Sigmoid colon (tissue), 7 donors: ENCODE results near the gene PLA2G4D. TPM values are rescaled to one million over a fixed set of nuclear protein-coding genes. Genes with fewer than 3 reads are reported as not detected.

Experiments
- DNase-seq: peaks from one replicate; pipeline ENCODE4 v3.0.0-alpha.2; 2019
- H3K27ac ChIP-seq, 4 donors: fragments of 200-600 bp; sonication (generic); one replicate each; pipeline ENCODE4 v1.5.1; 2016 to 2019; ENCODE audit warnings: mild to moderate bottlenecking in 1 of 4
- H3K27me3 ChIP-seq, 3 donors: fragments of 200-600 bp; sonication (generic); one replicate each; pipeline ENCODE4 v1.5.1; 2019; ENCODE audit warnings: mild to moderate bottlenecking in 1 of 3
- H3K36me3 ChIP-seq, 4 donors: fragments of 200-600 bp; sonication (generic); one replicate each; pipeline ENCODE4 v1.5.1; 2016 to 2019
- H3K4me1 ChIP-seq, 4 donors: fragments of 200-600 bp; sonication (generic); one replicate each; pipeline ENCODE4 v1.5.1; 2017 to 2019
- H3K4me3 ChIP-seq, 4 donors: fragments of 200-600 bp; sonication (generic); one replicate each; pipeline ENCODE4 v1.5.1; 2017 to 2019; ENCODE audit warnings: mild to moderate bottlenecking in 2 of 4, moderate library complexity in 1 of 4
- H3K9me3 ChIP-seq, 4 donors: fragments of 200-600 bp in 3 of 4; sonication (generic) in 3 of 4; one replicate each; pipeline versions ENCODE4 v1.5.1 to v1.6.1; 2013 to 2019
- EP300 ChIP-seq, 4 donors: sonication (generic); formaldehyde crosslinking; IDR thresholded peaks; one replicate each; pipeline ENCODE4 v1.6.1; 2017; ENCODE audit warnings: antibody characterized with exemption in 4 of 4
- POLR2A ChIP-seq, 2 donors: fragments of 450-650 bp; IDR thresholded peaks; one replicate each; pipeline ENCODE4 v1.6.1; 2016; ENCODE audit warnings: antibody characterized with exemption in 2 of 2, mild to moderate bottlenecking in 2 of 2, moderate library complexity in 2 of 2
- POLR2AphosphoS5 ChIP-seq, 4 donors: sonication (generic); formaldehyde crosslinking; IDR thresholded peaks; one replicate each; pipeline ENCODE4 v1.6.1; 2017; ENCODE audit warnings: antibody characterized with exemption in 4 of 4
- WGBS, 2 donors: extraction: QIAGEN DNeasy Blood & Tissue Kit; methylation state at CpG; one replicate each; pipeline ENCODE4 v1.1.7; 2013; 5-methylcytosine and 5-hydroxymethylcytosine counted together
- intact Hi-C: fragments of 100-400 bp; cut with DNase I; formaldehyde crosslinking; loops from one replicate; pipeline ENCODE4 v1.15.1; 2023
- polyA plus RNA-seq, 3 donors: library from polyadenylated mRNA; stranded (reverse); fragments of 200-250 nt; gene quantifications; one replicate each; pipeline ENCODE4 v1.2.3, GENCODE V29; 2013
- total RNA-seq, 4 donors: library from RNA; depleted of rRNA; stranded (reverse); fragments of >200 nt; gene quantifications; one replicate each; pipeline ENCODE4 v1.1.0, GENCODE V29; 2016
- TF ChIP-seq, protein P1 (sequence below), 4 experiments: fragments of 450-650 bp in 3 of 4; fragments of 200-600 bp in 1 of 4; IDR thresholded peaks; one replicate each; pipeline ENCODE4 v1.5.1; 2016 to 2019; ENCODE audit warnings: antibody characterized with exemption in 4 of 4, mild to moderate bottlenecking in 3 of 4, moderate library complexity in 2 of 4
- donor health status: healthy with polysubstance abuse.
- donor health status: Bipolar disorder and iron deficiency.
- donor health status: healthy.

Gene PLA2G4D
- total and polyA plus RNA-seq, 7 donors = under 0.01 to 0.31 (median 0.28) TPM; not detected in 4

DNA sequence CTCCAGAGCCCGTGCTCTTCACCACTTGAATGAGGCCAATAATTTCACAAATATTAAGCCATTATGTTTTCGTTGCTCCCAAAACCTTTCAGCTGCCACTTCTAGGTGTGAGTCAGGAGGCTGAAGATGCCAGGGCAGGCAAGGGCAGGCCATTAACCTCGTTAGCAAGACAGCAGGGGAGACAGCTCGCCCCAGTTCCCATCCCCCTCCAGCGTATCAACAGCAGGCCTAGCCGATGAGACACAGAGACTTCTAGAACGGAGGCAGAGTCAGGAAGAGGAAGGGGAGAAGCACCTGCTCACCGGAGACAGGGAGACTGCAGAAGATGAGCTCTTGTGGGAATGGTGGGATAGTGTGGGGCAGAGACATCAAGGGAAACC lies 45.6 kb downstream of the PLA2G4D start:
- TF ChIP-seq EP300 (IDR thresholded peaks at IDR 0.05) = no peak
- TF ChIP-seq POLR2A (IDR thresholded peaks at IDR 0.05) = no peak
- no peak for TF ChIP-seq POLR2AphosphoS5 (IDR thresholded peaks at IDR 0.05)
- TF ChIP-seq, protein P1, sequence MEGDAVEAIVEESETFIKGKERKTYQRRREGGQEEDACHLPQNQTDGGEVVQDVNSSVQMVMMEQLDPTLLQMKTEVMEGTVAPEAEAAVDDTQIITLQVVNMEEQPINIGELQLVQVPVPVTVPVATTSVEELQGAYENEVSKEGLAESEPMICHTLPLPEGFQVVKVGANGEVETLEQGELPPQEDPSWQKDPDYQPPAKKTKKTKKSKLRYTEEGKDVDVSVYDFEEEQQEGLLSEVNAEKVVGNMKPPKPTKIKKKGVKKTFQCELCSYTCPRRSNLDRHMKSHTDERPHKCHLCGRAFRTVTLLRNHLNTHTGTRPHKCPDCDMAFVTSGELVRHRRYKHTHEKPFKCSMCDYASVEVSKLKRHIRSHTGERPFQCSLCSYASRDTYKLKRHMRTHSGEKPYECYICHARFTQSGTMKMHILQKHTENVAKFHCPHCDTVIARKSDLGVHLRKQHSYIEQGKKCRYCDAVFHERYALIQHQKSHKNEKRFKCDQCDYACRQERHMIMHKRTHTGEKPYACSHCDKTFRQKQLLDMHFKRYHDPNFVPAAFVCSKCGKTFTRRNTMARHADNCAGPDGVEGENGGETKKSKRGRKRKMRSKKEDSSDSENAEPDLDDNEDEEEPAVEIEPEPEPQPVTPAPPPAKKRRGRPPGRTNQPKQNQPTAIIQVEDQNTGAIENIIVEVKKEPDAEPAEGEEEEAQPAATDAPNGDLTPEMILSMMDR (IDR thresholded peaks at IDR 0.05) = no peak

DNA sequence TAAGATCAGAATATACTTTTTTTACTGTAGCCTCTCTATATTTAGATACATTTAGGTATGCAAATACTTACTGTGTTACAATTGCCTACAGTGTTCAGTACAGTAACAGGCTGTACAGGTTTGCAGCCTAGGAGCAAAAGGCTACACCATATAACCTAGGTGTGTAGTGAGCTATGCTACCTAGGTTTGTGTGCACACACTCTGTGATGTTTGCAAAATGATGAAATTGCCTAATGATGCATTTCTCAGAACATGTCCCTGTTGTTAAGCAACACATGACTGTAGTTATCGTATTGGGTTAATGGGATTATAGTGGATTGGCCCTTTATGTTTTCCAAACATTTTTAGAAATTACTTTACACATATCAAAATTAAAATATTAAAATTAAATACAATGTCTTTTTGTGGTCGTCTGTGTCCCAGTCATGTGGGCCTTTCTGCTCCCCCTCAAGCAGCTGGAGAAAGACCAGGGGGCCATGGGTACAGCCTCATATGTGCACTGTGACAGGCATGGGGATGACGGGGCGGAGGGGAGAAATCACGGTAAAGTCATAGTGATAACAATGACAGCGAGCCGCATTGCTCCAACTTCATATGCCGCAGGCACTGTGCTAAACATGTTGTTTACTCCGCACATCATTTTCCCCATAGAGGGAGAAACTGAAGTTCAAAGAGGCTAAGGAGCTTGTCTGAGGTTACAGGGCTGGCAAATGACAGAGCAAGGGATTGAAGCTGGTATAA lies 46.1 kb downstream of the PLA2G4D start:
- no peaks in the 10 kb centered on the region for H3K36me3 ChIP-seq
- H3K27me3 ChIP-seq = peaks cover 0 to 6% (median 0%) of the 10 kb centered on the region in 3 donors
- H3K27ac ChIP-seq = no peak overlapping the region
- no peaks in the 10 kb centered on the region for H3K9me3 ChIP-seq
- TF ChIP-seq POLR2AphosphoS5 (IDR thresholded peaks at IDR 0.05) = no peak
- no peak for TF ChIP-seq EP300 (IDR thresholded peaks at IDR 0.05)
- TF ChIP-seq POLR2A (IDR thresholded peaks at IDR 0.05) = no peak
- no peak for DNase-seq
- WGBS, 2 donors = 94 to 95% methylated on average over 9 of the region's 9 CpGs
- no peaks in the 10 kb centered on the region for H3K4me1 ChIP-seq
- intact Hi-C loops = no loop called here
- no peak overlapping the region for H3K4me3 ChIP-seq

More for the DNA sequence above, 45.6 kb downstream of the PLA2G4D start:
- Histone ChIP-seq H3K27me3 (peaks cover 0 to 6% (median 0%) of the 10 kb centered on the region in 3 donors), H3K4me3 (no peak overlapping the region), H3K36me3 (no peaks in the 10 kb centered on the region), H3K4me1 (no peaks in the 10 kb centered on the region), H3K27ac (no peak overlapping the region), H3K9me3 (no peaks in the 10 kb centered on the region)
- WGBS, 2 donors = 90 to 91% methylated on average over 8 of the region's 8 CpGs
- intact Hi-C loops = no loop called here
- no peak for DNase-seq

GRCh38 chr15:42046597-42046996 lies 47.8 kb downstream of the PLA2G4D start:
- intact Hi-C loops = no loop called here

GRCh38 chr15:42045211-42045615 lies 49.1 kb downstream of the PLA2G4D start:
- no peak overlapping the region for H3K27ac ChIP-seq
- intact Hi-C loops = no loop called here
- H3K4me1 ChIP-seq = no peaks in the 10 kb centered on the region
- no peaks in the 10 kb centered on the region for H3K36me3 ChIP-seq
- 26 to 49% methylated on average over 8 of the region's 8 CpGs for WGBS, 2 donors
- H3K4me3 ChIP-seq = no peak overlapping the region
- H3K27me3 ChIP-seq = peaks cover 0 to 6% (median 2%) of the 10 kb centered on the region in 3 donors
- DNase-seq = no peak
- TF ChIP-seq, protein P1 (IDR thresholded peaks at IDR 0.05) = no peak
- no peaks in the 10 kb centered on the region for H3K9me3 ChIP-seq

More at GRCh38 chr15:42046597-42046996, 47.8 kb downstream of the PLA2G4D start:
- H3K27ac ChIP-seq = no peak overlapping the region
- no peaks in the 10 kb centered on the region for H3K4me1 ChIP-seq
- H3K4me3 ChIP-seq = no peak overlapping the region
- peaks cover 0 to 6% (median under 1%) of the 10 kb centered on the region in 3 donors for H3K27me3 ChIP-seq
- TF ChIP-seq EP300 (IDR thresholded peaks at IDR 0.05) (no peak), POLR2AphosphoS5 (IDR thresholded peaks at IDR 0.05) (no peak), POLR2A (IDR thresholded peaks at IDR 0.05) (no peak)
- TF ChIP-seq, protein P1 (IDR thresholded peaks at IDR 0.05) = no peak
- WGBS, 2 donors = 18 to 78% methylated on average over 2 of the region's 2 CpGs
- H3K9me3 ChIP-seq = no peaks in the 10 kb centered on the region
- DNase-seq = no peak
- H3K36me3 ChIP-seq = no peaks in the 10 kb centered on the region

- no peaks in the 10 kb centered on the region for H3K4me1 ChIP-seq
- H3K27ac ChIP-seq = no peak overlapping the region
- H3K4me3 ChIP-seq = no peak overlapping the region
- no peaks in the 10 kb centered on the region for H3K9me3 ChIP-seq
- no peak for DNase-seq
- H3K36me3 ChIP-seq = no peaks in the 10 kb centered on the region
- WGBS, 2 donors = 88 to 91% methylated on average over 5 of the region's 5 CpGs
- peaks cover 0 to 4% (median 2%) of the 10 kb centered on the region in 3 donors for H3K27me3 ChIP-seq
- TF ChIP-seq POLR2A (IDR thresholded peaks at IDR 0.05) = no peak
- TF ChIP-seq POLR2AphosphoS5 (IDR thresholded peaks at IDR 0.05) = no peak
- TF ChIP-seq EP300 (IDR thresholded peaks at IDR 0.05) = no peak
- TF ChIP-seq, protein P1 (IDR thresholded peaks at IDR 0.05) = no peak
- intact Hi-C loops = no loop called here
These were observed 51.6 kb downstream of the PLA2G4D start for GRCh38 chr15:42042602-42043400.
